ENCODE results near the gene TIMP3. TPM values are rescaled to one million over a fixed set of nuclear protein-coding genes. Genes with fewer than 3 reads are reported as not detected.

The TIMP3 gene
- total and polyA plus RNA-seq, 8 donors, result 30.4 to 248 (median 107) TPM

GRCh38 chr22:32776802-32777201, 24.7 kb upstream of the TIMP3 start:
- intact Hi-C loops (cut with DNase I; ENCODE audit: low total_unique reads), result no loop called here
- TF ChIP-seq EP300 (IDR thresholded peaks at IDR 0.05), result no peak
- Histone ChIP-seq H3K4me1 (peaks cover 0 to 15% (median 0%) of the 10 kb centered on the region in 4 donors), H3K9me3 (no peaks in the 10 kb centered on the region), H3K36me3 (no peaks in the 10 kb centered on the region), H3K27ac (no peak overlapping the region), H3K27me3 (no peaks in the 10 kb centered on the region), H3K4me3 (no peak overlapping the region)
- WGBS, 5 donors, result 59 to 72% (median 66%) methylated on average over 7 of the region's 7 CpGs
- no peak for DNase-seq

GRCh38 chr22:32777987-32778386, 23.5 kb upstream of the TIMP3 start:
- intact Hi-C loops (cut with DNase I; ENCODE audit: low total_unique reads), result no loop called here
- WGBS, 5 donors, result 73 to 83% (median 79%) methylated on average over 4 of the region's 4 CpGs

GRCh38 chr22:32780726-32781310, 20.7 kb upstream of the TIMP3 start:
- peak overlapping the region in 2 of 5 donors; percentile 6 to 46 for H3K27ac ChIP-seq
- WGBS, 5 donors, result 75 to 88% (median 79%) methylated on average over 2 of the region's 2 CpGs
- H3K9me3 ChIP-seq, result no peaks in the 10 kb centered on the region

More at GRCh38 chr22:32777987-32778386, 23.5 kb upstream of the TIMP3 start:
- no peak for DNase-seq
- Histone ChIP-seq H3K36me3 (no peaks in the 10 kb centered on the region), H3K4me3 (no peak overlapping the region), H3K27me3 (no peaks in the 10 kb centered on the region), H3K27ac (no peak overlapping the region), H3K9me3 (no peaks in the 10 kb centered on the region), H3K4me1 (peaks cover 0 to 15% (median 0%) of the 10 kb centered on the region in 4 donors)
- TF ChIP-seq POLR2AphosphoS5 (IDR thresholded peaks at IDR 0.05) (no peak), POLR2A (IDR thresholded peaks at IDR 0.05) (no peak), EP300 (IDR thresholded peaks at IDR 0.05) (no peak), CTCF (IDR thresholded peaks at IDR 0.05) (no peak)

GRCh38 chr22:32781695-32782094, 19.8 kb upstream of the TIMP3 start:
- intact Hi-C loops (cut with DNase I; ENCODE audit: low total_unique reads), result no loop called here
- no peak for DNase-seq
- H3K36me3 ChIP-seq, result no peaks in the 10 kb centered on the region
- no peaks in the 10 kb centered on the region for H3K27me3 ChIP-seq
- H3K9me3 ChIP-seq, result no peaks in the 10 kb centered on the region
- H3K27ac ChIP-seq, result peak overlapping the region in 2 of 5 donors; percentile 6 to 46
- TF ChIP-seq EP300 (IDR thresholded peaks at IDR 0.05) (no peak), POLR2AphosphoS5 (IDR thresholded peaks at IDR 0.05) (no peak), POLR2A (IDR thresholded peaks at IDR 0.05) (no peak), CTCF (IDR thresholded peaks at IDR 0.05) (no peak)
- no peak overlapping the region for H3K4me3 ChIP-seq
- 52 to 94% (median 85%) methylated on average over 1 of the region's 1 CpG for WGBS, 5 donors
- H3K4me1 ChIP-seq, result peaks cover 0 to 15% (median 0%) of the 10 kb centered on the region in 4 donors

More at GRCh38 chr22:32780726-32781310, 20.7 kb upstream of the TIMP3 start:
- intact Hi-C loops (cut with DNase I; ENCODE audit: low total_unique reads), result no loop called here
- no peaks in the 10 kb centered on the region for H3K36me3 ChIP-seq
- H3K4me3 ChIP-seq, result no peak overlapping the region
- DNase-seq, result no peak
- H3K4me1 ChIP-seq, result peaks cover 0 to 15% (median 0%) of the 10 kb centered on the region in 4 donors
- TF ChIP-seq POLR2A (IDR thresholded peaks at IDR 0.05) (no peak), EP300 (IDR thresholded peaks at IDR 0.05) (no peak), CTCF (IDR thresholded peaks at IDR 0.05) (no peak), POLR2AphosphoS5 (IDR thresholded peaks at IDR 0.05) (no peak)
- H3K27me3 ChIP-seq, result no peaks in the 10 kb centered on the region

GRCh38 chr22:32785321-32786026, 16.0 kb upstream of the TIMP3 start:
- Histone ChIP-seq H3K4me1 (peaks cover 0 to 14% (median 0%) of the 10 kb centered on the region in 4 donors), H3K9me3 (no peaks in the 10 kb centered on the region), H3K27ac (no peak overlapping the region), H3K36me3 (no peaks in the 10 kb centered on the region), H3K4me3 (no peak overlapping the region), H3K27me3 (no peaks in the 10 kb centered on the region)
- no peak for TF ChIP-seq POLR2AphosphoS5 (IDR thresholded peaks at IDR 0.05)
- TF ChIP-seq POLR2A (IDR thresholded peaks at IDR 0.05), result no peak
- no peak for TF ChIP-seq EP300 (IDR thresholded peaks at IDR 0.05)
- TF ChIP-seq CTCF (IDR thresholded peaks at IDR 0.05), result no peak
- intact Hi-C loops (cut with DNase I; ENCODE audit: low total_unique reads), result no loop called here
- no peak for DNase-seq
- WGBS, 5 donors, result 73 to 83% (median 78%) methylated on average over 5 of the region's 5 CpGs

Measured in stomach (tissue), 9 donors.